Effector memory CD4-positive, alpha-beta T cell (primary cell): ENCODE measurements around the gene CLEC16A.

Source experiments
- DNase-seq, 3 donors: peaks; one replicate each; pipeline ENCODE4 v3.0.0-alpha.2; 2020
- H3K27ac ChIP-seq: 2 replicates; pipeline ENCODE4 v1.7.0; 2013; ENCODE audit warnings: mild to moderate bottlenecking, low read length, moderate library complexity; ENCODE audit not compliant: insufficient read depth, poor library complexity, severe bottlenecking
- H3K27me3 ChIP-seq: replicated peaks from 2 replicates; pipeline ENCODE4 v1.7.0; 2013; ENCODE audit warnings: mild to moderate bottlenecking, low read length; ENCODE audit not compliant: insufficient read depth, control insufficient read depth, poor library complexity, severe bottlenecking
- H3K36me3 ChIP-seq: 2 replicates; pipeline ENCODE4 v1.7.0; 2013; ENCODE audit warnings: mild to moderate bottlenecking, low read length, moderate library complexity; ENCODE audit not compliant: control insufficient read depth, insufficient read depth
- H3K4me1 ChIP-seq: 2 replicates; pipeline ENCODE4 v1.7.0; 2013; ENCODE audit warnings: low read length, mild to moderate bottlenecking; ENCODE audit not compliant: control insufficient read depth, insufficient read depth, poor library complexity, severe bottlenecking
- H3K4me3 ChIP-seq: 2 replicates; pipeline ENCODE4 v1.7.0; 2013; ENCODE audit warnings: low read length, low read depth, mild to moderate bottlenecking; ENCODE audit not compliant: insufficient read depth, poor library complexity, severe bottlenecking
- H3K9me3 ChIP-seq: 2 replicates; pipeline ENCODE4 v1.7.0; 2013; ENCODE audit warnings: mild to moderate bottlenecking, low read length, moderate library complexity; ENCODE audit not compliant: control insufficient read depth

Gene CLEC16A

DNA sequence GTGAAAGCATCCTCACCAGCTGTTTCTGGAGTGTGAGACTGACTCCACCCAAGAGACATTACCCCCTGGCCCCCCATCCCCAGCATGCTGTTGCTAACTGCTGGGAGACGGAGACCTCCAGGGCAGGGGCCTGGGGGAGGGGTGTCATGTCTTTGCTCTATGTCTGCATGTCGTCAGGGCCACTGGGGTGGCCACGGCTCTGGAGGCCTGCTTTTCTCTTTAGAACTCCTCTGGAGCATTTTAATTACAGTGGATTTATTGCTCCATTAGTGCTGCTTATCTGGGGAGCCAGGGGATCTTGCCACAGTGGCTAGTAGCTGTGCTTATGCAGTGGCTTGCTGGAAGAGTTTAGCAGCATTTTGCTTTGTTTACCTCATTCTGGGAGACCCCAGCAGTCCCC, 32.3 kb downstream of the CLEC16A start:
- DNase-seq, result no peak
- Histone ChIP-seq H3K27me3 (no peaks in the 10 kb centered on the region), H3K9me3 (no peaks in the 10 kb centered on the region), H3K4me3 (no peak overlapping the region), H3K27ac (no peak overlapping the region), H3K4me1 (peaks cover 2% of the 10 kb centered on the region), H3K36me3 (peaks cover 30% of the 10 kb centered on the region)

GRCh38 chr16:10978124-10978523, 33.8 kb downstream of the CLEC16A start:
- H3K27ac ChIP-seq, result no peak overlapping the region
- no peaks in the 10 kb centered on the region for H3K27me3 ChIP-seq
- no peak overlapping the region for H3K4me3 ChIP-seq
- H3K4me1 ChIP-seq, result no peaks in the 10 kb centered on the region
- no peaks in the 10 kb centered on the region for H3K9me3 ChIP-seq
- DNase-seq, result no peak
- peaks cover 30% of the 10 kb centered on the region for H3K36me3 ChIP-seq

GRCh38 chr16:10978871-10979446, 34.6 kb downstream of the CLEC16A start:
- H3K36me3 ChIP-seq, result peaks cover 30% of the 10 kb centered on the region
- no peak overlapping the region for H3K27ac ChIP-seq
- no peaks in the 10 kb centered on the region for H3K27me3 ChIP-seq
- H3K4me1 ChIP-seq, result no peaks in the 10 kb centered on the region
- no peak for DNase-seq
- no peak overlapping the region for H3K4me3 ChIP-seq
- H3K9me3 ChIP-seq, result no peaks in the 10 kb centered on the region

DNA sequence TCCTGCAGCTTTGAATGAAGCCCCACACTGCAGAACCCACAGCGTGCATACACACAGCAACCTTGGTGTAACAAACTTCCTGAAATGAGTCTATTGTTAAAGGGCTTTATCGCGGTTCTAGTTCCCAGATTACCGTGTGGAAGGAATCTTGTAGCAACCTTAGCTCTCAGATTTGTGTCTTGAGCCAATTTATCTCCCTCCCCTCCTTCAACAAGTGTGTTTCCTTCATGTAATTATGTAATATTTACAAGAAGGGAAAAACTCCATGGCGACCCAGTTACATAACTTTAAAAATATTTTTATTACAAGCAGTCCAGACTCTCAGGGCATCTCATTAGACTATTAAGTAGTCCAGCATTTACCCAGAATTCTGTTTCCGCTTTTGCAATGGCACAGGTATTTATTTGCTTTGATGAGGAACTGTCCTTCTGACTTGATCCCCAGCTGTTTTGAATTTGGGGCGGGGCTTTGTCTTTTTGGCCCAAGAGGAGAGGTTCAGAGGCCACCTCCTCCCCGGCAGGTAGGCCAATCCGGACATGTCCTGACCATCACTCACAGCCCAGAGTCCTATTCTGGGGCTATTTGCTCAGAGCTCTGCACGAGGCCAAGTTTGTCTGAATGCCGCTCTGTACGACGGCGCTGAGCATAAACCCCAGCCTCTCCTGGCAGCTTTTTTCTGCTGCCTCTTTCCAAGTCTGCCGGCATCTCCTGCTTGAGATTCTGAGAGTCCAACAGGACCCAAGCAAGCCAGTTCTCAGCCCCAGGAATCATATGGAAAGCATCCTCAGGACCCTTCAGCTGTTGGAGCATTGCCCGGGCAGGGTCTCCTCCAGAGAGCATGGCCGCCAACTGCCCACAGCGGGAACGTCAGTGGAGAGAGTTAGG, 35.6 kb downstream of the CLEC16A start:
- peaks cover 26% of the 10 kb centered on the region for H3K36me3 ChIP-seq
- no peak overlapping the region for H3K27ac ChIP-seq
- no peak overlapping the region for H3K4me3 ChIP-seq
- H3K9me3 ChIP-seq, result no peaks in the 10 kb centered on the region
- H3K4me1 ChIP-seq, result no peaks in the 10 kb centered on the region
- no peak for DNase-seq
- no peaks in the 10 kb centered on the region for H3K27me3 ChIP-seq

- H3K27ac ChIP-seq, result no peak overlapping the region
- H3K36me3 ChIP-seq, result peaks cover 26% of the 10 kb centered on the region
Observed at GRCh38 chr16:10980813-10981212, 36.4 kb downstream of the CLEC16A start.

GRCh38 chr16:10981697-10982216, 37.4 kb downstream of the CLEC16A start:
- H3K4me1 ChIP-seq, result no peaks in the 10 kb centered on the region
- DNase-seq, result no peak
- no peak overlapping the region for H3K4me3 ChIP-seq
- peaks cover 26% of the 10 kb centered on the region for H3K36me3 ChIP-seq
- no peaks in the 10 kb centered on the region for H3K9me3 ChIP-seq
- no peak overlapping the region for H3K27ac ChIP-seq
- no peaks in the 10 kb centered on the region for H3K27me3 ChIP-seq

More at GRCh38 chr16:10980813-10981212, 36.4 kb downstream of the CLEC16A start:
- Histone ChIP-seq H3K9me3 (no peaks in the 10 kb centered on the region), H3K4me1 (no peaks in the 10 kb centered on the region), H3K27me3 (no peaks in the 10 kb centered on the region), H3K4me3 (no peak overlapping the region)
- no peak for DNase-seq

- Histone ChIP-seq H3K4me3 (no peak overlapping the region), H3K9me3 (no peaks in the 10 kb centered on the region), H3K36me3 (peaks cover 21% of the 10 kb centered on the region), H3K4me1 (peaks cover 5% of the 10 kb centered on the region), H3K27me3 (no peaks in the 10 kb centered on the region), H3K27ac (no peak overlapping the region)
- no peak for DNase-seq
Observed at GRCh38 chr16:10982465-10983150, 38.2 kb downstream of the CLEC16A start.

GRCh38 chr16:10983159-10983558, 38.8 kb downstream of the CLEC16A start:
- Histone ChIP-seq H3K27me3 (no peaks in the 10 kb centered on the region), H3K27ac (no peak overlapping the region), H3K4me1 (peaks cover 7% of the 10 kb centered on the region), H3K4me3 (no peak overlapping the region), H3K9me3 (no peaks in the 10 kb centered on the region), H3K36me3 (peaks cover 16% of the 10 kb centered on the region)
- no peak for DNase-seq

DNA sequence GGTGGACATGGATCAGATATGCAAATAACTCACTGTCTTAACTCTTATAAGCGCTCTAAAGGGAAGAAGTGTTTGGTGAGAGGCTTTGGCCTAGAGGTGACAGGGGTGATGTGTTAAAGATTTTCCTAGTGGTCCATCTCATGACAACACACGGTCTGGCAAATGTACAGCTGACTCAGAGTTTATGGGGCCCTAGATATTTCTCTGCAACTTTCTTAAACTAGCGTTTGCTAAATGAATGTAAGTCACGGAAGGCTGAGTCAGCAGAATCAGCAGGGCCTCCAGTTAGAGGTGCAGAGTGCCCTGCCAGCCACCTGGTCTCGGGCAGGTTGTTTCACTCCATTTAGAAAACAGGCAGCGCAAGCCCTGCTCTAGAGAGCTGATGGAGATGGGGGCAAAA, 40.1 kb downstream of the CLEC16A start:
- no peak overlapping the region for H3K27ac ChIP-seq
- H3K4me1 ChIP-seq, result peaks cover 16% of the 10 kb centered on the region
- no peaks in the 10 kb centered on the region for H3K27me3 ChIP-seq
- no peak for DNase-seq
- no peak overlapping the region for H3K4me3 ChIP-seq
- no peaks in the 10 kb centered on the region for H3K9me3 ChIP-seq
- peaks cover 9% of the 10 kb centered on the region for H3K36me3 ChIP-seq
